Bone marrow (tissue), 2 donors: ENCODE data around the gene ABAT.
"Not testable (repeated sequence)": the region's sequence is repeated elsewhere in the genome, so short reads cannot be mapped to it uniquely, and the experiment has no call there.

ENCODE experiments used
- DNase-seq, 2 donors: peaks; one replicate each; lab custom pipeline; 2025; lab: John Stamatoyannopoulos, UW

The ABAT gene

GRCh38 chr16:8742068-8742467, 67.7 kb downstream of the ABAT start:
- no peak for DNase-seq

- DNase-seq, result not testable (repeated sequence)
Measured at GRCh38 chr16:8748944-8749343, 74.5 kb downstream of the ABAT start.

DNA sequence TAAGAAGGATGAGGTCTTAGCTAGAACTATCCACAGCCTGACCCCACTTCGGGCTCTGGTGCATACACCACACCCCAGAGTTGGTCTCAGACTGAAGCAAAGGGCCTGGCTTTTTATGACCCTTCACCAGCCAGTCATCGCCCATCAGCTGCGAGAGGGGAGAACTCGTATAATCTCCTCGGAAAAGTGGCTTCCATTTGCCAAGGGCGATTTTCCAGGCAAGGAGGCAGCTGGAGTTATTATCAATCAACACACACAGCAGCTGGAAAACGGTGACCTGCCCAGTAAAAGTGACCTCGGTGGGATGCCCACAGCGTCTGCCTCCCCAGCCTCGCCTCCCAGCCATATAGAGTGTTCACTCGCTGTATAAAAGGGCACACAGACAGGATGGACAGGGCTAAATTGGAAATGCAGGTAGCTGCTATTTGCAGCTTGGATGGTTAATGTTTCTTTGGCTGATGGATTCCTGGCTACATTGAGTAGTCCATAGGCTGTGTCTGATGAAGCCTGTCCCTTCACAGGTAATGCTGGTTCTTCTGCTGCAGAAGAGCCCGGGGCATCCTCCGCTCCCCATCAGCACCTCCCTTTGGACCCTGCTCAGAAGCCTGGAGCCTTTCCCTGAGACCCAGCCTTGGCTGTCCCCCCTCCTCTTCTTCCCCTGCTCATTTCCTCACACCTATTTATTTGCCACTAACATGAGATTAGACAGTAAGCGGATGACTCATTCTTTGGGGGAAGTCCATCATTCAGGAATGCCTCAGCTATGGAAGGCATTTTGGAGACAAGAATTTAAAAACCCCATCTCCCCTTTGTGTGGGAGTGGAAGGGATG, 77.3 kb downstream of the ABAT start:
- DNase-seq, result no peak

GRCh38 chr16:8752706-8753105, 78.3 kb downstream of the ABAT start:
- DNase-seq, result no peak

GRCh38 chr16:8753416-8754054, 79.1 kb downstream of the ABAT start:
- DNase-seq, result no peak

DNA sequence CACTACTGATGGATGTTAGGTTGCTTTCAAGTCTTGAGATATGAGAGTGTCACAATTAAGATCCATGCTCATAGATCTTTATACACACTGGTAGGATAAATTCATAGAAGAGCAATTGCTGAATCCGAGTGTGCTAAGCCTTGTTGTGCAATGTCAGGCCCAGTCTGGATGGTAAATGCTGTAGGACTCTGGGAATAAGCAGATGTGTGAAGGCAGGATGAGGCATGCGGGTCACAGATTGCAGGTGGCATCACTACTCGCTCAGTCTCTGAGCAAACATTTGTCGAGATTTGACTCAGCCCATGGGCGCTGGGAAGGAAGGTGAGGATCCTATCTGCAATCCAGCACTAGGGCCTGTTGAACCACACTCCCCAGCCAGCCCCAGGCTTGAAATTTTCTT, 82.3 kb downstream of the ABAT start:
- no peak for DNase-seq

GRCh38 chr16:8758022-8758421, 83.6 kb downstream of the ABAT start:
- no peak for DNase-seq

- DNase-seq, result no peak
Measured at GRCh38 chr16:8760021-8760420, 85.6 kb downstream of the ABAT start.

- no peak for DNase-seq
Measured at GRCh38 chr16:8761078-8761477, 86.7 kb downstream of the ABAT start.

GRCh38 chr16:8762254-8762653, 87.8 kb downstream of the ABAT start:
- DNase-seq, result no peak

DNA sequence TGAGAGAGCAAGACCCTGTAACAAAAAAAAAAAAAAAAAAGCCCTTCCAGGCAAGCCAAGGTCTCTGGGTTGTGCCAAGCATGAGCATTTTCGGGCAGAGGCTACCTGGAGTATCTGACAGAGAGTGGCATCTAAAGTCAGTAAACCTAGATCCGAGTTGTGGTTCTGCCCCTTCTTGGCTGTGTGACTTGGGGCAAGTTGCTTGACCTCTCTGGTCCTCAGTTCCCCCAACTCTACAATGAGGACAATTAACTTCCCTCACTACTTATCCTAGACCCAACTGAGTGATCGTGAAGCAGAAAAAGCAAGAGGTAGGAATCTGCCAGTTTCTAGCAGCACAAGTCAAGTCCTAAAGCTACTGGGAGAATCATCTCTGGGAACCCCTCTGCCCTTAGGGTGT, 88.7 kb downstream of the ABAT start:
- DNase-seq, result no peak

DNA sequence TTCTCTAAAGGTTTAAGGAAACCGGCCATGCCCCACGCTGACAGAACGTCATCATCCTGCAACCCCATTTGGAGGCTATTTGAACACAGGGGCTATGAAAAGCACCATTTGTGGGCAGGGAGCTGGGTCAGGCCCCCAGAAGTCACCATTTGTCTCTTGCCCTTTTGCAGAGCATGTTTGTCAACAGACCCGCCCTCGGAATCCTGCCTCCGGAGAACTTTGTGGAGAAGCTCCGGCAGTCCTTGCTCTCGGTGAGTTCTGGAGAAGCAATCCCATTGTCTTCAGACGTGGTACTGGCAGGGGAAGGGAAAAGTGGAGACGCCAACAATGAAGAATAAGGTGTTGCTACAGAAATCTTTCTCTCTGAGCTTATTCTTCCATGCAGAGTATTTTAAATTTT, 89.5 kb downstream of the ABAT start:
- no peak for DNase-seq

GRCh38 chr16:8764525-8765250, 90.3 kb downstream of the ABAT start:
- DNase-seq, result no peak

DNA sequence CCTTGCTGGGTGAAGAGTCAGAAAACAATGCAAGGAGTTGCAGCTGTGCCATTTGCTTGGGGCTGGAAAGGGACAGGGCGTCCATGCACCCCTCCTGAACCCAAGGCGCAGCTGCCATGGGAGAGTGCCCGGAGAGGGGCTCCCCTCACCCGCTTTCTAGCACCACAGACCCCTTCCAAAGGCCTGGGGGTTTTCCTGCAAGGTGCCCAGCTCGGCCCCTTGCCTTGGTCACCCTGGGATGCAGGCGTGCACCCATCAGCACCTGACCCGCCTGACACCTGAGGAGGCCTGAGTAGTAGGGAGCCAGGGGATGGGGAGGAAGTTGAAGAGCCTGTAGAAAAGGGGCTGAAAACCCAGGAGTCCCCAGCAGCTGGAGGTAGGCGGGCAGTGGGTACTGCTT, 92.8 kb downstream of the ABAT start:
- DNase-seq, result no peak

GRCh38 chr16:8768283-8768682, 93.9 kb downstream of the ABAT start:
- DNase-seq, result no peak

DNA sequence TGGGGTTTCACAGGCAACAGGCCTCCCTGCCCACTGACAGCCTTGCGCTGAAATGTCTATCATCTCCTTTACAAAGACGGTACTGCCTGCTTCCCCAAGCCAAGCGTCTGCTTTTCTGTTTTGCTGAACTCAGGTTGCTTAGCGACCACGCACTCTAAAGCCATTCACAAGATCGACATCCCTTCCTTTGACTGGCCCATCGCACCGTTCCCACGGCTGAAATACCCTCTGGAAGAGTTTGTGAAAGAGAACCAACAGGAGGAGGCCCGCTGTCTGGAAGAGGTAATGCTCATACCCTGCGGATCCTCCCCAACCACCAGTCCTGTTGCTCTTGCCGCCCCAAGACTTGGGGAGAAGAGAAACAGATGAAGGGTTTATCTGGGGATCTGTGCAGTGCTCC, 94.3 kb downstream of the ABAT start:
- no peak for DNase-seq

- no peak for DNase-seq
Measured at GRCh38 chr16:8773537-8773936, 99.1 kb downstream of the ABAT start.

DNA sequence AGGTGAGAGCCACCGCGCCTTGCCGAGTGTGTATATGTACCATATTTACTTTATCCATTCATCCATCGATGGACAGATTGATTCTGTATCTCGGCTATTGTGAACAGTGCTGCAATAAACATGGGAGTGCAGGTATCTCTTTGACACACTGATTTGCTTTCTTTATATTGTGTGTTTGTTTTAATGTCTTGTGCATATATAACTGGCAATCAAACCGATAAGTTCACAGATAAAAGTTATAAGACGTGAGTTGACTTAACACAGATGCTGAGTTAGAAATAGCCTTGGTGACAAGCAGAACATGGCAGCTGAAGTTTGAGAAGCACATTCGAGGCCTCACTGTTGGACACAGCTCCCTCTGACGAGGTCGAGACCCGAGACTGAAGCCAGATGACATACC, 99.8 kb downstream of the ABAT start:
- no peak for DNase-seq

GRCh38 chr16:8775359-8775758, 100.9 kb downstream of the ABAT start:
- DNase-seq, result no peak

DNA sequence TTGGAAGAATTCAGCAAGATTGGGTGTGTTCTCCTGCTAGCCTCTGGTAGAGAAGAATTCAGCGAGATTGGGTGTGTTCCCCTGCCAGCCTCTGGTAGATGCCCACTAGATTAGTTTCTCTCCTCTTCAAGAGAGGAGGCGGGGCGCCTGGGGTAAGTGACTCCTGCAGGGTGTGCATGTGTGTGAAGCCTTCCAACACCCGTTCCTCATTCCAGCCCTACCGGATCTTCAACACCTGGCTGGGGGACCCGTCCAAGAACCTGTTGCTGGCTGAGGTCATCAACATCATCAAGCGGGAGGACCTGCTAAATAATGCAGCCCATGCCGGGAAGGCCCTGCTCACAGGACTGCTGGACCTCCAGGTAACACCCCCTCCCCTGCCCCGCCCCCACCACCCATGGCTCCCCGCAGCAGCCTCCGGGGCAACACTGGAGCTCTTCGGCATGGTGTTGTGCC, 101.7 kb downstream of the ABAT start:
- DNase-seq, result no peak

- no peak for DNase-seq
Measured at GRCh38 chr16:8777217-8777616, 102.8 kb downstream of the ABAT start.

DNA sequence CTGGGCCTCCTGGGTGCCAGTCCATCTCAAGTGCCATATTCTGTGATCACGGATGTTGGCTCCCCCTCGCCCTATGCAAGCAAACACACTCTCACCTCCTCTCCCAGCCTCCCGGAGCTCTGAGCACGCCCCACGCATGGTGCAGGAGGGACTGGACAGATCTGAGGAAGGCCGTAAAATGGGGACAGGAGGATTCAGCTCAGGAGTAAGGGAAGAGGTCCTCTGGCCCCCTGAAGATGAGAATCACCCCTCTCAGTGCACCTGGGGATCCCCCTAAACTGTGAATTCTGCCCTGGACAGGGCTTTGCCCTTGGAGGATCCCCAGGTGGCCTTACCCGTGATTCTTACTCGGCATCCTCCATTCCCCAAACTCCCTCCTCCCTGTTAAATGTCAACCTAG, 107.4 kb downstream of the ABAT start:
- no peak for DNase-seq

- DNase-seq, result no peak
Measured at GRCh38 chr16:8782673-8783072, 108.3 kb downstream of the ABAT start.
